WTC11 (cell line): Measurements from ENCODE around the gene ZNF683.

Experiments used
- ESRRA ChIP-seq: sonication (generic); formaldehyde crosslinking; IDR thresholded peaks from 2 replicates; pipeline ENCODE4 v1.8.1; 2022; ENCODE audit warnings: mild to moderate bottlenecking, missing genetic modification reagents, borderline replicate concordance
- NR3C1 ChIP-seq: sonication (generic); formaldehyde crosslinking; conservative IDR thresholded peaks from 2 replicates; pipeline ENCODE4 v1.8.1; 2023; ENCODE audit warnings: low read depth, mild to moderate bottlenecking, missing genetic modification reagents
- ZNF219 ChIP-seq: sonication (generic); formaldehyde crosslinking; IDR thresholded peaks from 2 replicates; pipeline ENCODE4 v1.8.0; 2023; ENCODE audit warnings: missing genetic modification reagents, mild to moderate bottlenecking, borderline replicate concordance
- TF ChIP-seq, protein P1 (sequence below): sonication (generic); formaldehyde crosslinking; IDR thresholded peaks from 2 replicates; pipeline ENCODE4 v1.8.0; 2022; ENCODE audit warnings: mild to moderate bottlenecking, missing genetic modification reagents
- TF ChIP-seq, protein P2 (sequence below): sonication (generic); formaldehyde crosslinking; IDR thresholded peaks from 2 replicates; pipeline ENCODE4 v1.8.1; 2022; ENCODE audit warnings: low read depth, missing genetic modification reagents, borderline replicate concordance
- TF ChIP-seq, protein P3 (sequence below): fragments of 200-600 bp; IDR thresholded peaks from 2 replicates; pipeline ENCODE4 v1.8.0; 2022; ENCODE audit warnings: antibody characterized with exemption

DNA sequence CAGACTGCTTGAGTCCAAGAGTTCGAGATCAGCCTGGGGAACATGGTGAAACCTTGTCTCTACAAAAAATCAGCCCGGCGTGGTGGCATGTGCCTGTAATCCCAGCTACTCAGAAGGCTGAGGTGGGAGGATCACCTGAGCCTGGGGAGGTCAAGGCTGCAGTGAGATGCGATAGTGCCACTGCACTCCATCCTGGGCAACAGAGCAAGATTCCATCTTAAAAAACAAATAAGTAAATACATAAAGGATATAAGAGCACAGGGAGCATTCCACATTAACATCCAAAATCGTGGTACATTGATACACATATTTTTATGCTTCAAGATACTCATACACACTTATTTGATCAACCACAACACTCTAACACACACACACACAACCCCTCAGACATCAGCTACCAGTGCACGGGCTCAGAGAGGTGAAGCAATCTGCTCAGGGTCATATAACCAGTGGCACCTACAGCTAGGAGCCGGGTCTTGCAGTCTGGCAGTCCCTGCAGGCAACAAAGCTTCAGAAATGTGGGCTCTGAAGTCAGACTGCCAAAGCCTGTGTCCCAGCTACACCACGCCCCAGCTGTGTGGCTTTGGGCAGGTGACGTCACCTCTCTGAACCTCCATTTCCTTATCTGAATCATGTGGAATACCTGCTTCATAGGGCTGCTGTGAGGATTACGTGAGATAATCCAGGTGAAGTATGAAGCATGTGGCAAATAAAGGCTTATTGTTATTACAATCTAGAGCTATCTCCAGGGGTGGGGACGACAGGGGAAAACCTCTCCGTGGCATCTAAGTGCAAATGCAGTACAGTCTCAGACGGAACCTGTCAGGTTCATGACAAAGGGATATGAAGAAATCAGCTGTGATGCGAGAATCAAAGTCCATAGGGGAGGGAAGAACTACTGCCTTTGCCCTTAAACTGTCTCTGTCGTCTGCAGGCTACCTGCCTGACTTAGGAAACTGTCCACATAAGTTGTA, 13.9 kb downstream of the ZNF683 start:
- TF ChIP-seq, protein P1, sequence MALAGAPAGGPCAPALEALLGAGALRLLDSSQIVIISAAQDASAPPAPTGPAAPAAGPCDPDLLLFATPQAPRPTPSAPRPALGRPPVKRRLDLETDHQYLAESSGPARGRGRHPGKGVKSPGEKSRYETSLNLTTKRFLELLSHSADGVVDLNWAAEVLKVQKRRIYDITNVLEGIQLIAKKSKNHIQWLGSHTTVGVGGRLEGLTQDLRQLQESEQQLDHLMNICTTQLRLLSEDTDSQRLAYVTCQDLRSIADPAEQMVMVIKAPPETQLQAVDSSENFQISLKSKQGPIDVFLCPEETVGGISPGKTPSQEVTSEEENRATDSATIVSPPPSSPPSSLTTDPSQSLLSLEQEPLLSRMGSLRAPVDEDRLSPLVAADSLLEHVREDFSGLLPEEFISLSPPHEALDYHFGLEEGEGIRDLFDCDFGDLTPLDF = no peak
- TF ChIP-seq NR3C1 (no peak), ZNF219 (CRISPR knock-in tag) (no peak), ESRRA (CRISPR knock-in tag) (no peak)
- TF ChIP-seq, protein P2, sequence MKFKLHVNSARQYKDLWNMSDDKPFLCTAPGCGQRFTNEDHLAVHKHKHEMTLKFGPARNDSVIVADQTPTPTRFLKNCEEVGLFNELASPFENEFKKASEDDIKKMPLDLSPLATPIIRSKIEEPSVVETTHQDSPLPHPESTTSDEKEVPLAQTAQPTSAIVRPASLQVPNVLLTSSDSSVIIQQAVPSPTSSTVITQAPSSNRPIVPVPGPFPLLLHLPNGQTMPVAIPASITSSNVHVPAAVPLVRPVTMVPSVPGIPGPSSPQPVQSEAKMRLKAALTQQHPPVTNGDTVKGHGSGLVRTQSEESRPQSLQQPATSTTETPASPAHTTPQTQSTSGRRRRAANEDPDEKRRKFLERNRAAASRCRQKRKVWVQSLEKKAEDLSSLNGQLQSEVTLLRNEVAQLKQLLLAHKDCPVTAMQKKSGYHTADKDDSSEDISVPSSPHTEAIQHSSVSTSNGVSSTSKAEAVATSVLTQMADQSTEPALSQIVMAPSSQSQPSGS = no peak
- TF ChIP-seq, protein P3, sequence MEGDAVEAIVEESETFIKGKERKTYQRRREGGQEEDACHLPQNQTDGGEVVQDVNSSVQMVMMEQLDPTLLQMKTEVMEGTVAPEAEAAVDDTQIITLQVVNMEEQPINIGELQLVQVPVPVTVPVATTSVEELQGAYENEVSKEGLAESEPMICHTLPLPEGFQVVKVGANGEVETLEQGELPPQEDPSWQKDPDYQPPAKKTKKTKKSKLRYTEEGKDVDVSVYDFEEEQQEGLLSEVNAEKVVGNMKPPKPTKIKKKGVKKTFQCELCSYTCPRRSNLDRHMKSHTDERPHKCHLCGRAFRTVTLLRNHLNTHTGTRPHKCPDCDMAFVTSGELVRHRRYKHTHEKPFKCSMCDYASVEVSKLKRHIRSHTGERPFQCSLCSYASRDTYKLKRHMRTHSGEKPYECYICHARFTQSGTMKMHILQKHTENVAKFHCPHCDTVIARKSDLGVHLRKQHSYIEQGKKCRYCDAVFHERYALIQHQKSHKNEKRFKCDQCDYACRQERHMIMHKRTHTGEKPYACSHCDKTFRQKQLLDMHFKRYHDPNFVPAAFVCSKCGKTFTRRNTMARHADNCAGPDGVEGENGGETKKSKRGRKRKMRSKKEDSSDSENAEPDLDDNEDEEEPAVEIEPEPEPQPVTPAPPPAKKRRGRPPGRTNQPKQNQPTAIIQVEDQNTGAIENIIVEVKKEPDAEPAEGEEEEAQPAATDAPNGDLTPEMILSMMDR = no peak
